Neuron (in vitro differentiated cells): Measurements from ENCODE around the gene XXYLT1.
"Not testable (repeated sequence)": the region's sequence is repeated elsewhere in the genome, so short reads cannot be mapped to it uniquely, and the experiment has no call there.

ENCODE experiments used
- H2AFZ ChIP-seq: one replicate; pipeline ENCODE4 v1.6.1; 2013; ENCODE audit warnings: low read depth, mild to moderate bottlenecking, inconsistent platforms, low read length, moderate library complexity
- H3K27me3 ChIP-seq: one replicate; pipeline ENCODE4 v1.6.1; 2013; ENCODE audit warnings: low read length; ENCODE audit not compliant: insufficient read depth
- H3K36me3 ChIP-seq: one replicate; pipeline ENCODE4 v1.6.1; 2013; ENCODE audit warnings: low read length; ENCODE audit not compliant: insufficient read depth
- H3K4me1 ChIP-seq: one replicate; pipeline ENCODE4 v1.6.1; 2013; ENCODE audit warnings: low read length; ENCODE audit not compliant: insufficient read depth
- H3K4me3 ChIP-seq: 2 replicates; pipeline ENCODE4 v1.5.1; 2013; ENCODE audit warnings: mild to moderate bottlenecking, low read length, moderate library complexity
- H3K9me3 ChIP-seq: one replicate; pipeline ENCODE4 v1.6.1; 2013; ENCODE audit warnings: low read length

Gene XXYLT1

DNA sequence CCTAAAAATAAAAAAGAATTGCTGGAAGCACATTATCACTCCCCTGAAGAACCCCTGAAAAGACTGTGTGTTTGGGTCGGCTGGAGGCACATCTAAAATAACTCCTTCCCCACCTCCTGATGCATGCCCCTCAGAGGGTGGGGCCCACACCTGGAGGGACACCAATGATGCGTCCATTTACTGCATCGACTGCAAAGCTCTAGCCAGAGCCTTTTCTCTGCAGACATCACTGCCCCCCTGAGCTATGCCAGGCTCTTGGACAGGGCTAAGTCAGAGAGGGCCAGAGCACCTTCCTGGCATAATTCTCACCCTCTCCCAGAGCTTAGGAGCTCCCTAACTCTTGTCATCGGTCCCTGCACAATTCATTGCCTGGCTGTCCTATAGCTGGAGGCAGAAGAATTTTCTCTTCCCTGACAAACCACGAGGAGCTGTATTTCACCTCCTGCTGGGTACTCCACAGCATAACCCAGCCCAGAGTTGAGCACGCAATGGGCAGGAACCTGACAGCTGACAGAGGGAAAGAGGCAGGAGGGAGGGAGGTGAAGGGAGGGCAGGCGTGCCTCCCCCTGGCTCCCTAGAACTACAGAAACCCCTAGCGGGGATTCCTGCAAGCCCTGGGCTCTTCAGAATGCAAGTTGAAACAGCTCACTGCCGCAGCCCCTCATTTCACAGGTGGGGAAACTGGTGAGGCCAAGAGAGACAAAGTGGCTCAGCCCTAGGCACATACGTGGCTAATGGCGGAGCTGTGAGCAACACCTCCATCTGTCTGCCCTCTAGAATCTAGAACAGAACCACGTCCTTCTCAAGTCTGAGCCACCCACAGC lies 46.6 kb downstream of the XXYLT1 start:
- Histone ChIP-seq H3K36me3 (peaks cover 8% of the 10 kb centered on the region), H3K27me3 (no peaks in the 10 kb centered on the region), H2AFZ (no peak overlapping the region), H3K4me1 (no peaks in the 10 kb centered on the region), H3K9me3 (no peaks in the 10 kb centered on the region), H3K4me3 (no peak overlapping the region)

DNA sequence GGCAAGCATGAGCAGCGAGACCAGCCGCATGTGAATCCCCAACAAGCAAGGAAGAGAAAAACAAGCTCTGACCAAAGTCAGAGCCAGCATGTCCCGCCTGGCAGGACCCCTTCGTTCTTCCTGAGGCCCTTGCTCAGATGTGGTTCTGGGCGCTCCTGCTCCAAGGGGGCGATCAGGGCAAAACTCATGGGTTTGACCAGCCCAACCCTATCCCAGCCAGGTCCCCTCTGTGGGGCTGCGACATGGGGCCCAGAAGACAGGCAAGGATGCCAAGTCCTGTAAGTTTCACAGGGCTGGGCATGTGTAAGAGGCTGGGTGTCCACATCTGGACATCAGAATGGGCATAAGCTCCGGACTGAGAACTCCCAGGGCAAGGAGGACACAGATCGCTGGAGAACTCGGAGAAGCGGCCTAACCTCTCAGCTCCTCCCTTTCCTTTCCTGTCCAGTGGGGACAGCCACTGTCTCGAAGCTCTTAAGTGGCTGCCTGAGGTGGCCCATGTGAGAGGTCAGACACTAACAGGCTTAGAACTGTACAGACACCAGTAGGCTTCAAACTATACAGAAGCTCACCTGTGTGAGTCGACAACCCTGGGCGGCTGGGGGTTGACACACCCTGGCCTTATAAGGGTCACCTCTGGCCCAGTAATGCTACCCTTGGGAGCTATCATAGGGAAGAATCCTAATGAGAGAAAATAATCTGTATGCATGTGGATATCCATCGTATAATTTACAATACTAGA lies 48.9 kb downstream of the XXYLT1 start:
- Histone ChIP-seq H3K4me3 (no peak overlapping the region), H2AFZ (no peak overlapping the region)

DNA sequence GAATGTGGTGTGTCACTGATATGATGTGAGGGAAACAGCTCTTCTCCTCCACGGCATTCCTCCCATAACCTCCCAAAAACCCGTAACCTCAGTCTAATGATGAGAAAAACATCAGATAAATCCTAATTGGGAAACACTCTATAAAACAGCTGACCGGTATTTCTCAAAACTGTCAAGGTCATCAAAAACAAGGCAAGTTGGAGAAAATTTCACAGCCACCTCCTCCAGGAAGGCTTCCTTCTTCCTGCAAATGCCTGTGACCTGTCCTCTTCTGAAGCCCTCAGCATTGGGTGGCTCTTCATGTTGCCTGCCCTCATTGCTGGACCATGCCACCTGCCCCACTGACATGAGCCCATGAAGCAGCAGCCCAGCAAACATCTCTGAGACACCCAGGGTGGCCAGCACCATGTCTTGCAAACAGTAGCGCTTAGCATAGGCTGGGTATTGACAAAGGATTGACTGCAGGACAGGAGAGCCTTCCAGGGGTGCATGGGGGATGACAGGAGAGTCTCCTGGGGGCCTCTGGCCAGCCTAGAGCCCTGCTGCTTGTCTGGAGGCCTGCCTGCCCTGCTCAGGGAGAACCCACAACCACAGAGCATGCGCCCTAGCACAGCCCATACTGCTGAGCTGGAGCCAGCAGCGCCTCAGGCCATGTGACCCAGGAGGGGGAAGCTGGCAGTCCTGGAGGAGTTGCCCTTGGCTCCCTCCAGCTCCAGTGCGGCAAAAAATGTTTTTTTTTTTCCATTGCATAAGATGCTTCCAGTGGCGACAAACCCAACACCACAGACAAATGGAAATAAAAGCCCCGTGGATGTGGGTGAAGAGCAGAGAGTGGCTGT lies 49.7 kb downstream of the XXYLT1 start:
- Histone ChIP-seq H3K36me3 (peaks cover 8% of the 10 kb centered on the region), H2AFZ (no peak overlapping the region), H3K4me3 (no peak overlapping the region)

More for the DNA sequence above, 48.9 kb downstream of the XXYLT1 start:
- no peaks in the 10 kb centered on the region for H3K27me3 ChIP-seq
- no peaks in the 10 kb centered on the region for H3K4me1 ChIP-seq
- H3K9me3 ChIP-seq, result no peaks in the 10 kb centered on the region
- H3K36me3 ChIP-seq, result peaks cover 8% of the 10 kb centered on the region

DNA sequence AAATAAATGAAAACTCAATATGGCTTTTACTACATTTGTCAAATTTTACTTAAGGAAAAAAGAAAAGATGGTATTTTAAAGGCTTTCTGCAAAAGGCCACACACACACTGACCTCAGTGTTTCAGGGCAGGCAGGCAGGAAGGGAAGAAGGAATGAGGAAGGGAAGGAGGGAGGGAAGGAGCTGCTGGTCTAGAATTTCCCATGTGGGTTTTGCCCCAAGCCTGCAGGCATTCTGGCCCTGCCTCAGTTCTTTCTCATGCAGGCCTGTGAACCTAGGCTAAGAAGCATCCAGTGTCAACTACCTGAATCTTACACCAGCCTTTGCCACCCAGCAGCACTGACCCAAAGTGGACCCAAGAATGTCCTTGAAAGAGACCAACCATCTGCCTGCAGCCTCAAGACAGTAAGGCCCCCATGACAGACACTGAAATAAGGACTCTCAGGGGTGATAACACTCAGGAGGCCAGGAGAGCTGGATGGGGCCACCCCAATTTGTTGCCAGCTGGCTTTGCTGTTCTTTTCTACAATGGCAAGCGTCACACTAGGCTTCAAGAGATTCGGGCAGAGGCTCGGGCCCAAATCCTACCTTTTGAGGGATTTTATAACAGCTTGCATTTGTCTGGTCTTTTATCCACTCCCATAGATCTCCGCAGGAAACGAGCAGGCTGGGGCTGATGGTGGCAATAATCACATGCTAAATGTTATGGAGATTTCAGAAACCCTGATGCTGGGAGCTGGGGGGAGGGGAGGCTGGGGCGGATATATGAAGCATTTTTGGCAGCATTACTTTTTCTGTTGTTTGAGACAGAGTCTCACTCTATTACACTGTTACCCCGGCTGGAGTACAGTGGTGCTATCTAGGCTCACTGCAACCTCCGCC lies 51.4 kb downstream of the XXYLT1 start:
- Histone ChIP-seq H3K9me3 (no peaks in the 10 kb centered on the region), H3K36me3 (no peaks in the 10 kb centered on the region), H3K4me1 (no peaks in the 10 kb centered on the region), H3K27me3 (no peaks in the 10 kb centered on the region), H2AFZ (no peak overlapping the region), H3K4me3 (no peak overlapping the region)

More for the DNA sequence above, 49.7 kb downstream of the XXYLT1 start:
- H3K27me3 ChIP-seq, result no peaks in the 10 kb centered on the region
- H3K9me3 ChIP-seq, result no peaks in the 10 kb centered on the region
- no peaks in the 10 kb centered on the region for H3K4me1 ChIP-seq

DNA sequence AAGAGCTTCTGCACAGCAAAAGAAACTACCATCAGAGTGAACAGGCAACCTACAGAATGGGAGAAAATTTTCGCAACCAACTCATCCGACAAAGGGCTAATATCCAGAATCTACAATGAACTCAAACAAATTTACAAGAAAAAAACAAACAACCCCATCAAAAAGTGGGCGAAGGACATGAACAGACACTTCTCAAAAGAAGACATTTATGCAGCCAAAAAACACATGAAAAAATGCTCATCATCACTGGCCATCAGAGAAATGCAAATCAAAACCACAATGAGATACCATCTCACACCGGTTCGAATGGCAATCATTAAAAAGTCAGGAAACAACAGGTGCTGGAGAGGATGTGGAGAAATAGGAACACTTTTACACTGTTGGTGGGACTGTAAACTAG lies 52.6 kb downstream of the XXYLT1 start:
- not testable (repeated sequence) for H3K9me3 ChIP-seq, H3K36me3 ChIP-seq, H3K27me3 ChIP-seq, H3K4me1 ChIP-seq, H3K4me3 ChIP-seq, H2AFZ ChIP-seq

DNA sequence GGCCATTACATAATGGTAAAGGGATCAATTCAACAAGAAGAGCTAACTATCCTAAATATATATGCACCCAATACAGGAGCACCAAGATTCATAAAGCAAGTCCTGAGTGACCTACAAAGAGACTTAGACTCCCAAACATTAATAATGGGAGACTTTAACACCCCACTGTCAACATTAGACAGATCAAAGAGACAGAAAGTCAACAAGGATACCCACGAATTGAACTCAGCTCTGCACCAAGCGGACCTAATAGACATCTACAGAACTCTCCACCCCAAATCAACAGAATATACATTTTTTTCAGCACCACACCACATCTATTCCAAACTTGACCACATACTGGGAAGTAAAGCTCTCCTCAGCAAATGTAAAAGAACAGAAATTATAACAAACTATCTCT lies 55.4 kb downstream of the XXYLT1 start:
- H3K36me3 ChIP-seq, H3K4me3 ChIP-seq, H3K4me1 ChIP-seq, H2AFZ ChIP-seq, H3K27me3 ChIP-seq: not testable (repeated sequence)
- peaks cover 12% of the 10 kb centered on the region for H3K9me3 ChIP-seq

DNA sequence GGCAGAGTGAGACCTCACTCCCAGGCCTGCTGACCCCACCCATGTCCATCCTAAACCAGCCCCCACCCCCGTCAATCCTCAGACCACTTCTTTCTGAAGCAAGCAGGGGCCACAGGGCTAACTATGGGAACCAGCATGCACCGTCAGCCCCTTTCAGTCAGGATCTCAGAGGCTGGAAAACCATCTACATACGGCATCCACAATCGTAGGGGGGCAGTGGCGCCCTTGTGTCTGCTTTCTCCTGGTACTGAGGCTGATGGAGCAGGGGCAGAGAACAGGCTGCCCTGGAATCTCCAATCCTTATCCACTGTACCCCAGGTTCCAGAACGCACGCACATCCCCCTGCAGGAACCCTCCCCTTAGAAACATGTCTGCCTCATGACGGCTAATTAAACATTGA lies 56.6 kb downstream of the XXYLT1 start:
- Histone ChIP-seq H3K27me3 (no peaks in the 10 kb centered on the region), H3K9me3 (peaks cover 12% of the 10 kb centered on the region), H3K4me3 (no peak overlapping the region), H3K4me1 (peaks cover 2% of the 10 kb centered on the region), H2AFZ (no peak overlapping the region), H3K36me3 (no peaks in the 10 kb centered on the region)

DNA sequence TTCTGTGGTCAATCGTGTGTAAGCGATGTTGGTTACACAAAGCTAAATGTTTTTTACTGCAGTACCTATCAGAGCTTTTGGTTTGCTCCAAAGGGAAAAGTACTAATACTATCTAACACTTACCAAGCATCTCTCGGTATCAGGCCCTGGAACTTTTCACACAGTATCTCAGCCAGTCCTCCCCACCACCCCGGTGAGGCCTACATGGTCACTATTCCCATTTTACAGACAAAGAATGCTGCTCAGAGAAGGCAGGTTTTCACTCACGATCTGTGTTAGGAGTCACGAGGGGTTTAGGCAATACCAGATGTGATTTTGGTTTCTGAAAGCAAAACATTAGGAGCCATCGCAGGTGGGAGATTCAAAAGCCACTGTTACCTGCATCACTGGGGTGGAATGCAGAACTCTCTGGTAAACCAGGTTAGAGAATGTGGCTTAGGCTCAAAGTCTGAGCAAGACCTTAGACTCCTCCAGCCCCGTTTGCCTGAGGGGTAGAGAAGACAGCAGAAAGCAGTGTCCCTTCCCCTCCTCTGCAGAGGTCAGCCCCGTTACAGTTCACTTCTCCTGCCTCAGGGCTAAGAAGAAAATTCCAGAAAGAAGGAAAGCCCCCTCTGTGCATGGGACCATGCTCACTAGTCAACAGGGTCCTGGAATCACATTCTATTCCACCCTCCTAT lies 57.2 kb downstream of the XXYLT1 start:
- no peaks in the 10 kb centered on the region for H3K36me3 ChIP-seq
- H2AFZ ChIP-seq, result no peak overlapping the region
- H3K9me3 ChIP-seq, result peaks cover 12% of the 10 kb centered on the region
- no peak overlapping the region for H3K4me3 ChIP-seq
- H3K27me3 ChIP-seq, result no peaks in the 10 kb centered on the region
- peaks cover 3% of the 10 kb centered on the region for H3K4me1 ChIP-seq

DNA sequence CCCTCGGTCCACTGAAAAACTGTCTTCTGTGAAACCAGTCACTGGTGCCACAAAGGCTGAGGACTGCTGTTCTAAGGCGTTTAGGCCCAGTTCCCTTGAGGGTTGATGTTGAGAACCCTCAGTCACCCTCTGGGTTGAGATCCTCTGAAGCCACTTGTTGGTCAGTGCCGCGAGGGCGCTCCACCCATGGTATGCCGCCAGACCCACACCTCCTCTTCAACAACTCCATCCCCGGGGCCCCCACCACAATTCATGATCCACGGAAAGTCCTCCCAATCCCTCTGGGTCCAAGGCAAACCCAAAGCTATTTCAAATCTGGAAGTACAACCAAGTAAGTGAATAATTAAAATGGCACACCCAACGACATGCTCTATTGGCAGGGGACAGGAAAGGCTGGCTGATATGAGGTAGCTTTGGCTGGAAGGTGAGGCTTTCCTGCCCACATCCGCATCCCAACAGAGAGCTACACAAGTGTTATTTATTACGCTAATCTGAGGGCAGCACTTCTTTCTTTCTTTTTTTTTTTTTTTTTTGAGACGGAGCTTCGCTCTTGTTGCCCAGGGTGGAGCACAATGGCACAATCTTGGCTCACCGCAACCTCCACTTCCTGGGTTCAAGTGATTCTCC lies 58.1 kb downstream of the XXYLT1 start:
- H3K4me1 ChIP-seq, result peaks cover 8% of the 10 kb centered on the region
- no peak overlapping the region for H3K4me3 ChIP-seq
- no peaks in the 10 kb centered on the region for H3K27me3 ChIP-seq
- no peak overlapping the region for H2AFZ ChIP-seq
- H3K36me3 ChIP-seq, result no peaks in the 10 kb centered on the region
- H3K9me3 ChIP-seq, result peaks cover 12% of the 10 kb centered on the region

DNA sequence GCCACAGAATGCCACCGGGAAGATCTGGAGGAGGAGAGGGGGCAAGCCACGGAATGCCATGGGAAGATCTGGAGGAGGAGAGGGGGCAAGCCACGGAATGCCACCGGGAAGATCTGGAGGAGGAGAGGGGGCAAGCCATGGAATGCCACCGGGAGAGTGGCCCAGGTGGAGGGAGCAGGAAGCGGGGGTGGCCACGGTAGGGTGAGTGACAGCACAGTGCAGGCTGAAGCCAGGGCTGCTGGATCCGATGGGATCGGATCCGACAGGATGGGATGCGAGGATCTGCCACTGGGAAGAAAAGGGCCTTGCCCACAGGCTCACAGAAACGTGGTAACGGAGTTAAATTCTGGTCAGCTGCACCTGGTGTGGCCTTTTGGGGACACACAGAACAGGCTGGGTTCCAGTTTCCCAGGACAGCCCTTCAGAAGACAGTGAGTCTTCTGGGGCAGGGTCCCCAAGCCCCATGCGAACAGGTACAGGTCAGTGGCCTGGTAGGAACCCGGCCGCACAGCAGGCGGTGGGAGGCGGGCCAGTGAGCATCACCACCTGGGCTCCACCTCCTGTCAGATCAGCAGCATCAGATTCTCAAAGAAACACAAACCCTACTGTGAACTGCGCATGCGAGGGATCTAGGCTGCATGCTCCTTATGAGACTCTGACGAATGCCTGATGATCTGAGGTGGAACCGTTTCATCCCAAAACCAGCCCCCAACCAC lies 58.8 kb downstream of the XXYLT1 start:
- no peak overlapping the region for H2AFZ ChIP-seq
- peaks cover 12% of the 10 kb centered on the region for H3K9me3 ChIP-seq
- peaks cover 8% of the 10 kb centered on the region for H3K4me1 ChIP-seq
- H3K4me3 ChIP-seq, result no peak overlapping the region
- no peaks in the 10 kb centered on the region for H3K36me3 ChIP-seq
- H3K27me3 ChIP-seq, result no peaks in the 10 kb centered on the region

DNA sequence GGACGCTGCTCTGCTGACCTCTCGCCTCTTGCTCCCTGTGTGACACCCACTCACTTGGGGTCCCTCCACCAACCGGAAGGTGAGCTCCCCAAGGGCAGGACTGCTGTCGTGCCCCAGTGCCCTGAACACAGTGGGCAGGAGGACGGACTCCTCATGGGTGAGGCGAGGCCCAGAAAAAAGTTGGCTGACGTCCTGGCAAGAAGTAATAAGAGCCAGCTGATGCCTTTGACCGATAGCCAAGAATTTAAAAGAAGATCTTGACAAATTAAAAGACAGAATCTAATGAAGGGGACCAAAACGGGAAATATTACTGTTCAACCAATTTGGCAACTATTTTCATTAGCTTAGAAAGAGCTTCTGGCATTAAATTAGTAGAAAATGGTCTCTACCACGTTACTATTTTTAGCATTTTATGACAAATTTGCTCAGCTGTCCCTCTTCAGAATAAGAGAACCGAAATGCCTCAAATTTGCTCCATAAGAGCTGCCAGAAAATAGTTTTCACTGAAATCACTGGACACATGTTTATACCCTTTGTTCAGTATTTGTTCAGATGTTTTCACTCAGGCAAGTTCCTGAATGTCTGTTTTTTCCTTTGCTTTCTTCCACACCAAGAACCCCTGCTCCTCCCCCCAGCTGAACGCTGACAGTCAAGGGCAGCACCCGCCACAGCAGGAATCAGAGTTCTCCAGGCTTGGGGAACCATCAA lies 60.5 kb downstream of the XXYLT1 start:
- Histone ChIP-seq H3K36me3 (no peaks in the 10 kb centered on the region), H3K27me3 (no peaks in the 10 kb centered on the region), H3K9me3 (peaks cover 12% of the 10 kb centered on the region), H2AFZ (no peak overlapping the region), H3K4me1 (peaks cover 12% of the 10 kb centered on the region), H3K4me3 (no peak overlapping the region)
